ENCODE results near the gene FBXW11. TPM values are rescaled to one million over a fixed set of nuclear protein-coding genes. Genes with fewer than 3 reads are reported as not detected.
"Not testable (repeated sequence)": the region's sequence is repeated elsewhere in the genome, so short reads cannot be mapped to it uniquely, and the experiment has no call there.

The FBXW11 gene
- total RNA-seq, 1 experiment from 2014 or later, result 46.3 TPM

DNA sequence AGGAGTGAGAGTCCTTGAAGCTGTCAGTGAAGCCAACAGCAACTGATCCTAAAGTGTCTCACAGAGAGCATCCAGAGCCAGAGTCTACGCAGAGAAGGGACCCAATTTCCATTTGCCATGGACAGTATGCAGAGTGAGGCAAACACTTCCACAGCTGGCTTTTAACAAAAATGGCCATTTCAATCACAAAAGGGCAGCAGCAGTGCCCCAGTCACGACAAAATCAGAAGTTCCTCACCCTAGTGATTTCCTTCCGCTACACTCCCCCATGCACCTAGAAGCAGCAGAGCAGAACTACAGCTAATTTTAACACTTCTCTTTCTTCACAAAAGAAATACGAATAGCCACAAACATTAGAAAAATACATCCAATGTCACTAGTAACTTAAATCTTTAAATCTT lies 27.9 kb downstream of the FBXW11 start:
- no peaks in the 10 kb centered on the region for H3K4me1 ChIP-seq
- POLR2A ChIA-PET, result no interaction called here
- H3K9me3 Mint-ChIP-seq (ENCODE audit: unreplicated experiment), result peaks cover 8% of the 10 kb centered on the region
- H3K27me3 ChIP-seq (replicated peaks; ENCODE audit: control insufficient read depth, insufficient read depth, low read length), result no peaks in the 10 kb centered on the region
- no peak for DNase-seq
- H3K36me3 ChIP-seq (ENCODE audit: control insufficient read depth, insufficient read depth, low read length), result peaks cover 1% of the 10 kb centered on the region; the same call in 1 of the 2 replicates
- peaks cover 10% of the 10 kb centered on the region for H3K4me1 Mint-ChIP-seq (ENCODE audit: low read depth, unreplicated experiment)
- H3K36me3 Mint-ChIP-seq (ENCODE audit: insufficient read depth, unreplicated experiment), result peaks cover 5% of the 10 kb centered on the region
- no peak overlapping the region for H3K27ac Mint-ChIP-seq (ENCODE audit: unreplicated experiment)
- H3K27me3 Mint-ChIP-seq (ENCODE audit: insufficient read depth, unreplicated experiment), result no peaks in the 10 kb centered on the region
- no peak overlapping the region for H3K4me3 ChIP-seq (ENCODE audit: low read depth, low read length)
- H3K4me3 Mint-ChIP-seq (ENCODE audit: unreplicated experiment), result no peak overlapping the region
- intact Hi-C loops (cut with micrococcal nuclease; ENCODE audit: unreplicated experiment), result no loop called here
- H3K9me3 ChIP-seq, result peaks cover 20% of the 10 kb centered on the region
- no TSS peak for BruUV-seq (replicated peaks)
- CTCF ChIA-PET, result no interaction called here
- TF ChIP-seq, protein P1, sequence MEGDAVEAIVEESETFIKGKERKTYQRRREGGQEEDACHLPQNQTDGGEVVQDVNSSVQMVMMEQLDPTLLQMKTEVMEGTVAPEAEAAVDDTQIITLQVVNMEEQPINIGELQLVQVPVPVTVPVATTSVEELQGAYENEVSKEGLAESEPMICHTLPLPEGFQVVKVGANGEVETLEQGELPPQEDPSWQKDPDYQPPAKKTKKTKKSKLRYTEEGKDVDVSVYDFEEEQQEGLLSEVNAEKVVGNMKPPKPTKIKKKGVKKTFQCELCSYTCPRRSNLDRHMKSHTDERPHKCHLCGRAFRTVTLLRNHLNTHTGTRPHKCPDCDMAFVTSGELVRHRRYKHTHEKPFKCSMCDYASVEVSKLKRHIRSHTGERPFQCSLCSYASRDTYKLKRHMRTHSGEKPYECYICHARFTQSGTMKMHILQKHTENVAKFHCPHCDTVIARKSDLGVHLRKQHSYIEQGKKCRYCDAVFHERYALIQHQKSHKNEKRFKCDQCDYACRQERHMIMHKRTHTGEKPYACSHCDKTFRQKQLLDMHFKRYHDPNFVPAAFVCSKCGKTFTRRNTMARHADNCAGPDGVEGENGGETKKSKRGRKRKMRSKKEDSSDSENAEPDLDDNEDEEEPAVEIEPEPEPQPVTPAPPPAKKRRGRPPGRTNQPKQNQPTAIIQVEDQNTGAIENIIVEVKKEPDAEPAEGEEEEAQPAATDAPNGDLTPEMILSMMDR (IDR thresholded peaks at IDR 0.05; ENCODE audit: insufficient read depth in 1 of 2, low read depth in 1 of 2, low read length in 1 of 2, severe bottlenecking in 1 of 2, unreplicated experiment in 1 of 2), result no peak

- TF ChIP-seq, protein P1 (IDR thresholded peaks at IDR 0.05; ENCODE audit: insufficient read depth in 1 of 2, low read depth in 1 of 2, low read length in 1 of 2, severe bottlenecking in 1 of 2, unreplicated experiment in 1 of 2), result no peak
- BruUV-seq (replicated peaks), result no TSS peak
- ChIA-PET CTCF (no interaction called here), POLR2A (no interaction called here)
- Mint-ChIP-seq H3K4me3 (ENCODE audit: unreplicated experiment) (no peak overlapping the region), H3K36me3 (ENCODE audit: insufficient read depth, unreplicated experiment) (peaks cover 6% of the 10 kb centered on the region), H3K9me3 (ENCODE audit: unreplicated experiment) (peaks cover 8% of the 10 kb centered on the region), H3K4me1 (ENCODE audit: low read depth, unreplicated experiment) (peaks cover 10% of the 10 kb centered on the region), H3K27ac (ENCODE audit: unreplicated experiment) (no peak overlapping the region), H3K27me3 (ENCODE audit: insufficient read depth, unreplicated experiment) (no peaks in the 10 kb centered on the region)
- DNase-seq, result no peak
- intact Hi-C loops (cut with micrococcal nuclease; ENCODE audit: unreplicated experiment), result no loop called here
- Histone ChIP-seq H3K4me3 (ENCODE audit: low read depth, low read length) (no peak overlapping the region), H3K9me3 (peaks cover 20% of the 10 kb centered on the region), H3K27me3 (replicated peaks; ENCODE audit: control insufficient read depth, insufficient read depth, low read length) (no peaks in the 10 kb centered on the region), H3K36me3 (ENCODE audit: control insufficient read depth, insufficient read depth, low read length) (peaks cover 1% of the 10 kb centered on the region; the same call in 1 of the 2 replicates), H3K4me1 (no peaks in the 10 kb centered on the region)
Measured at GRCh38 chr5:171978016-171978415, 28.4 kb downstream of the FBXW11 start.

DNA sequence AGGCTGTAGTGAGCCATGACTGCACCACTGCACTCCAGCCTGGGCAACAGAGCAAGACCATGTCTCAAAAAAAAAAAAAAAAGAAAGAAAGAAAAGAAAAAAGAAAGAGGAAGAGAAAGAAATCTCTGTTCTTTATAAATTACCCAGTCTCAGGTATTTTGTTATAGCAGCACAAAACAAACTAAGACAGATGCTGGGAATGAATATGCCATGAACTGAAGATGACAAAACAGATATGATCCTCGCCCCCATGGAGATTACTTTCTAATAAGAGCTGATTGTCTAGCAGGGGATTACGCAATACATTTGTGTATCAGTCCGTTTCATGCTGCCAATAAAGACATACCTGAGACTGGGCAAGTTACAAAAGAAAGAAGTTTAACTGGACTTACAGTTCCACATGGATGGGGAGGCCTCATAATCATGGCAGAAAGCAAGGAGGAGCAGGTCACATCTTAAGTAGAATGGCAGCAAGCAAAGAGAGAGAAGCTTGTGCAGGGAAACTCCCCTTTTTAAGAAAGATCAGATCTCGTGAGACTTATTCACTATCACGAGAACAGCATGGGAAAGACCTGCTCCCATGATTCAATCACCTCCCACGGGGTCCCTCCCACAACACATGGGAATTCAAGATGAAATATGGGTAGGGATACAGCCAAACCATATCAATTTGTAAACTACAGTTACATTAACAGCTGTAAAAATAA lies 29.0 kb downstream of the FBXW11 start:
- H3K36me3 ChIP-seq (ENCODE audit: control insufficient read depth, insufficient read depth, low read length); H3K36me3 Mint-ChIP-seq (ENCODE audit: insufficient read depth, unreplicated experiment); H3K27ac Mint-ChIP-seq (ENCODE audit: unreplicated experiment); H3K4me3 ChIP-seq (ENCODE audit: low read depth, low read length); H3K4me1 ChIP-seq; H3K9me3 Mint-ChIP-seq (ENCODE audit: unreplicated experiment); H3K27me3 ChIP-seq (replicated peaks; ENCODE audit: control insufficient read depth, insufficient read depth, low read length); CTCF ChIA-PET; BruUV-seq (replicated peaks); H3K27me3 Mint-ChIP-seq (ENCODE audit: insufficient read depth, unreplicated experiment); H3K4me3 Mint-ChIP-seq (ENCODE audit: unreplicated experiment); POLR2A ChIA-PET; intact Hi-C loops (cut with micrococcal nuclease; ENCODE audit: unreplicated experiment); DNase-seq: not testable (repeated sequence)
- H3K9me3 ChIP-seq, result peaks cover 20% of the 10 kb centered on the region
- peaks cover 10% of the 10 kb centered on the region for H3K4me1 Mint-ChIP-seq (ENCODE audit: low read depth, unreplicated experiment)
